Activated T-helper 17 cell treated with anti-CD3 and anti-CD28 coated beads, Interleukin-2, amount 50 U/mL, for 72 hours (primary cell): ENCODE measurements around the gene RCSD1. TPM values are rescaled to one million over a fixed set of nuclear protein-coding genes. Genes with fewer than 3 reads are reported as not detected.
"Not testable (repeated sequence)": the region's sequence is repeated elsewhere in the genome, so short reads cannot be mapped to it uniquely, and the experiment has no call there.

Experiments used
- ATAC-seq: fragments of 150-1000 bp; cut with Tn5 transposase; replicated peaks from 2 replicates; pipeline ENCODE4 v1.10.0; 2021; ENCODE audit warnings: mild to moderate bottlenecking, moderate library complexity
- H3K27ac Mint-ChIP-seq: one replicate; pipeline ENCODE4 v1.8.0; 2022; ENCODE audit warnings: mixed read lengths
- H3K27me3 Mint-ChIP-seq: one replicate; pipeline ENCODE4 v1.8.0; 2022; ENCODE audit warnings: mixed read lengths
- H3K36me3 Mint-ChIP-seq: one replicate; pipeline ENCODE4 v1.8.0; 2022; ENCODE audit warnings: low read depth, mild to moderate bottlenecking, mixed read lengths
- H3K4me1 Mint-ChIP-seq: one replicate; pipeline ENCODE4 v1.8.0; 2022; ENCODE audit warnings: mixed read lengths
- H3K4me3 Mint-ChIP-seq: one replicate; pipeline ENCODE4 v1.8.0; 2022; ENCODE audit warnings: mild to moderate bottlenecking, mixed read lengths
- H3K9me3 Mint-ChIP-seq: one replicate; pipeline ENCODE4 v1.8.0; 2022; ENCODE audit warnings: mixed read lengths
- total RNA-seq, 2 donors: library from RNA; stranded (reverse); gene quantifications; one replicate each; pipeline ENCODE4 v1.2.3, GENCODE V29; 2022

Gene RCSD1
- total RNA-seq, 2 donors from 2014 or later = 69.0 to 75.5 TPM

GRCh38 chr1:167722152-167722869, 92.3 kb downstream of the RCSD1 start:
- Mint-ChIP-seq H3K36me3 (no peaks in the 10 kb centered on the region), H3K27me3 (no peaks in the 10 kb centered on the region), H3K4me1 (peaks cover 19% of the 10 kb centered on the region), H3K9me3 (no peaks in the 10 kb centered on the region), H3K27ac (peak overlapping the region; percentile 77), H3K4me3 (peak overlapping the region; percentile 88)
- ATAC-seq = peak; percentile 64

- ATAC-seq = no peak
Observed at GRCh38 chr1:167722870-167723251, 92.8 kb downstream of the RCSD1 start.

GRCh38 chr1:167723707-167724323, 93.8 kb downstream of the RCSD1 start:
- Mint-ChIP-seq H3K36me3 (no peaks in the 10 kb centered on the region), H3K27me3 (no peaks in the 10 kb centered on the region), H3K4me3 (peak overlapping the region; percentile 88), H3K4me1 (peaks cover 19% of the 10 kb centered on the region), H3K9me3 (no peaks in the 10 kb centered on the region), H3K27ac (no peak overlapping the region)
- no peak for ATAC-seq

More at GRCh38 chr1:167722870-167723251, 92.8 kb downstream of the RCSD1 start:
- H3K36me3 Mint-ChIP-seq = no peaks in the 10 kb centered on the region
- H3K4me3 Mint-ChIP-seq = peak overlapping the region; percentile 88
- no peaks in the 10 kb centered on the region for H3K27me3 Mint-ChIP-seq
- no peak overlapping the region for H3K27ac Mint-ChIP-seq
- no peaks in the 10 kb centered on the region for H3K9me3 Mint-ChIP-seq
- H3K4me1 Mint-ChIP-seq = peaks cover 19% of the 10 kb centered on the region

- ATAC-seq = no peak
- no peaks in the 10 kb centered on the region for H3K9me3 Mint-ChIP-seq
- no peak overlapping the region for H3K4me3 Mint-ChIP-seq
- H3K27me3 Mint-ChIP-seq = no peaks in the 10 kb centered on the region
- peaks cover 10% of the 10 kb centered on the region for H3K36me3 Mint-ChIP-seq
- no peak overlapping the region for H3K27ac Mint-ChIP-seq
- peaks cover 10% of the 10 kb centered on the region for H3K4me1 Mint-ChIP-seq
Observed at GRCh38 chr1:167726008-167726407, 96.0 kb downstream of the RCSD1 start.

GRCh38 chr1:167728818-167729410, 98.9 kb downstream of the RCSD1 start:
- Mint-ChIP-seq H3K4me3 (no peak overlapping the region), H3K4me1 (peaks cover 5% of the 10 kb centered on the region), H3K27me3 (no peaks in the 10 kb centered on the region), H3K27ac (no peak overlapping the region), H3K36me3 (peaks cover 10% of the 10 kb centered on the region), H3K9me3 (no peaks in the 10 kb centered on the region)
- no peak for ATAC-seq

GRCh38 chr1:167734227-167734626, 104.2 kb downstream of the RCSD1 start:
- H3K36me3 Mint-ChIP-seq = peaks cover 10% of the 10 kb centered on the region
- ATAC-seq = no peak

GRCh38 chr1:167734841-167735240, 104.8 kb downstream of the RCSD1 start:
- no peaks in the 10 kb centered on the region for H3K9me3 Mint-ChIP-seq
- H3K4me3 Mint-ChIP-seq = no peak overlapping the region
- no peak for ATAC-seq
- no peak overlapping the region for H3K27ac Mint-ChIP-seq
- H3K27me3 Mint-ChIP-seq = no peaks in the 10 kb centered on the region
- no peaks in the 10 kb centered on the region for H3K4me1 Mint-ChIP-seq
- peaks cover 10% of the 10 kb centered on the region for H3K36me3 Mint-ChIP-seq

More at GRCh38 chr1:167734227-167734626, 104.2 kb downstream of the RCSD1 start:
- H3K27me3 Mint-ChIP-seq = no peaks in the 10 kb centered on the region
- no peak overlapping the region for H3K27ac Mint-ChIP-seq
- no peaks in the 10 kb centered on the region for H3K9me3 Mint-ChIP-seq
- no peak overlapping the region for H3K4me3 Mint-ChIP-seq
- H3K4me1 Mint-ChIP-seq = no peaks in the 10 kb centered on the region

- Mint-ChIP-seq H3K27ac (no peak overlapping the region), H3K4me3 (no peak overlapping the region)
Observed at GRCh38 chr1:167737169-167737568, 107.1 kb downstream of the RCSD1 start.

GRCh38 chr1:167738158-167738557, 108.1 kb downstream of the RCSD1 start:
- H3K27me3 Mint-ChIP-seq = no peaks in the 10 kb centered on the region
- no peaks in the 10 kb centered on the region for H3K9me3 Mint-ChIP-seq
- H3K27ac Mint-ChIP-seq = no peak overlapping the region
- H3K4me1 Mint-ChIP-seq = no peaks in the 10 kb centered on the region
- H3K36me3 Mint-ChIP-seq = no peaks in the 10 kb centered on the region
- no peak for ATAC-seq
- no peak overlapping the region for H3K4me3 Mint-ChIP-seq

More at GRCh38 chr1:167737169-167737568, 107.1 kb downstream of the RCSD1 start:
- no peak for ATAC-seq
- Mint-ChIP-seq H3K4me1 (no peaks in the 10 kb centered on the region), H3K27me3 (no peaks in the 10 kb centered on the region), H3K9me3 (no peaks in the 10 kb centered on the region), H3K36me3 (no peaks in the 10 kb centered on the region)

GRCh38 chr1:167739752-167740151, 109.7 kb downstream of the RCSD1 start:
- ATAC-seq = no peak
- Mint-ChIP-seq H3K27me3 (no peaks in the 10 kb centered on the region), H3K9me3 (no peaks in the 10 kb centered on the region), H3K36me3 (no peaks in the 10 kb centered on the region), H3K27ac (no peak overlapping the region), H3K4me1 (no peaks in the 10 kb centered on the region), H3K4me3 (no peak overlapping the region)

- H3K9me3 Mint-ChIP-seq, H3K36me3 Mint-ChIP-seq, ATAC-seq, H3K27me3 Mint-ChIP-seq, H3K4me3 Mint-ChIP-seq, H3K4me1 Mint-ChIP-seq, H3K27ac Mint-ChIP-seq: not testable (repeated sequence)
Observed at GRCh38 chr1:167741103-167741502, 111.1 kb downstream of the RCSD1 start.

- H3K27me3 Mint-ChIP-seq, H3K9me3 Mint-ChIP-seq, H3K36me3 Mint-ChIP-seq, H3K4me1 Mint-ChIP-seq, H3K4me3 Mint-ChIP-seq, ATAC-seq: not testable (repeated sequence)
- H3K27ac Mint-ChIP-seq = peak overlapping the region; percentile 29
Observed at GRCh38 chr1:167742392-167743057, 112.5 kb downstream of the RCSD1 start.

GRCh38 chr1:167744901-167745300, 114.9 kb downstream of the RCSD1 start:
- no peaks in the 10 kb centered on the region for H3K36me3 Mint-ChIP-seq
- no peak for ATAC-seq
- no peaks in the 10 kb centered on the region for H3K9me3 Mint-ChIP-seq
- no peaks in the 10 kb centered on the region for H3K27me3 Mint-ChIP-seq
- H3K4me1 Mint-ChIP-seq = no peaks in the 10 kb centered on the region
- H3K4me3 Mint-ChIP-seq = no peak overlapping the region
- no peak overlapping the region for H3K27ac Mint-ChIP-seq

GRCh38 chr1:167746013-167746672, 116.1 kb downstream of the RCSD1 start:
- H3K27ac Mint-ChIP-seq = no peak overlapping the region
- H3K27me3 Mint-ChIP-seq = no peaks in the 10 kb centered on the region
- no peak for ATAC-seq
- no peaks in the 10 kb centered on the region for H3K4me1 Mint-ChIP-seq
- H3K9me3 Mint-ChIP-seq = no peaks in the 10 kb centered on the region
- H3K4me3 Mint-ChIP-seq = no peak overlapping the region
- no peaks in the 10 kb centered on the region for H3K36me3 Mint-ChIP-seq
